KMS-11 (cell line): Measurements from ENCODE around the gene TMEM217.
"Not testable (repeated sequence)": the region's sequence is repeated elsewhere in the genome, so short reads cannot be mapped to it uniquely, and the experiment has no call there.

Experiments used
- H2AFZ ChIP-seq: fragments of 200-600 bp; sonication (generic); 2 replicates; pipeline ENCODE4 v1.6.1; 2016; ENCODE audit warnings: antibody characterized with exemption, mixed run types, low read depth
- H3K27ac ChIP-seq: fragments of 200-600 bp; sonication (generic); 2 replicates; pipeline ENCODE4 v1.6.1; 2016; ENCODE audit warnings: mild to moderate bottlenecking, mixed run types
- H3K27me3 ChIP-seq: fragments of 200-600 bp; sonication (generic); 2 replicates; pipeline ENCODE4 v1.6.1; 2017; ENCODE audit warnings: mild to moderate bottlenecking, low read depth, mixed run types, moderate library complexity; ENCODE audit not compliant: insufficient read depth
- H3K36me3 ChIP-seq: fragments of 200-600 bp; sonication (generic); 2 replicates; pipeline ENCODE4 v1.6.1; 2017; ENCODE audit warnings: mild to moderate bottlenecking, mixed run types; ENCODE audit not compliant: insufficient read depth
- H3K4me1 ChIP-seq: fragments of 200-600 bp; sonication (generic); 2 replicates; pipeline ENCODE4 v1.6.1; 2016; ENCODE audit warnings: mild to moderate bottlenecking, low read depth, mixed run types; ENCODE audit not compliant: poor library complexity, severe bottlenecking
- H3K4me2 ChIP-seq: fragments of 200-600 bp; sonication (generic); 2 replicates; pipeline ENCODE4 v1.7.0; 2016; ENCODE audit warnings: mild to moderate bottlenecking, mixed run types
- H3K4me3 ChIP-seq: fragments of 200-600 bp; sonication (generic); IDR thresholded peaks from 2 replicates; pipeline ENCODE4 v1.6.1; 2017; ENCODE audit warnings: low read depth, low read length, mixed read lengths; ENCODE audit not compliant: insufficient read depth
- H3K79me2 ChIP-seq: fragments of 200-600 bp; sonication (generic); 2 replicates; pipeline ENCODE4 v1.6.1; 2016; ENCODE audit warnings: low read depth, mixed run types; ENCODE audit not compliant: insufficient read depth
- H3K9ac ChIP-seq: fragments of 200-600 bp; sonication (generic); 2 replicates; pipeline ENCODE4 v1.6.1; 2016; ENCODE audit warnings: mild to moderate bottlenecking, mixed run types
- H4K20me1 ChIP-seq: fragments of 200-600 bp; sonication (generic); 2 replicates; pipeline ENCODE4 v1.6.1; 2016; ENCODE audit warnings: mild to moderate bottlenecking, mixed run types; ENCODE audit not compliant: insufficient read depth
- CTCF ChIP-seq: fragments of 200-600 bp; sonication (generic); conservative IDR thresholded peaks from 2 replicates; pipeline ENCODE4 v1.6.1; 2017; ENCODE audit warnings: low read depth, mild to moderate bottlenecking, antibody characterized with exemption, low read length, moderate library complexity, mixed read lengths

Gene TMEM217

DNA sequence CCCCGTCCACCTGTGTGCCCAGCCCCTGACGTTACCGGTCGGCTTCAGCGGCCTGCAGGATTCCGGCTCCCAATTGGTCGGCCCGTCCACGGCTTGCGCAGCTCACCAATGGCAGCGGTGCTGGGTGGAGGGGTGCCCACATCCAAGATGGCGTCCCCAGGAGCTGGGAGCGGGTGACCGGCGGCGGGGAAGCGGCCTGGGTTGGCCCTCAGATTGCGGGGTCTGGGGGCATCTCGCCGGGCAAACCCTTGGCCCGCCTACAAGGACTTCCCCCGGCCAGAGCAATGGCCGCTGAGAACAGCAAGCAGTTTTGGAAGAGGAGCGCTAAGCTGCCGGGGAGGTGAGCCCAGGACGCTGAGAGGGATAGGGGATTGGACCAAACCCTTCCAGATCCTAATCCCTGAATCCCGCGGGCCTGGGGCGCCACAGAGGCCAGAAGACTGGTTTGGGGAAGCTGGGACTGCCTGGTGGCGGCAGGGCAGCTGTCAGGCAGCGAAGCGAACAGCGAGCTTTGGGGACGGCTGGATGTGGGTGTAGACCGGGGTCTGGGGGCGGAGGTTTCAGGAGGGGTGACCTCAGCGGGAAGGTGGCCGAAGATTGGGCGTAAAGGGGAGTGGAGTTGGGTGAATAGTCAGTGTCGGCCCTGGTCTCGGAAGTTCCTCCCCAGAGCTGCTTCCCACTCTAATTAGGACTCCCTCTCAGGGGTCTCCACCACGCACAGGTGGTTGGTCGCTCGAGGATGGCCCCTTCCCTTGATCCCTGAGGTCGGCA, at the start of gene TMEM217, which contains the start of gene TBC1D22B:
TSS of gene TMEM217 (minus strand) at position 511 of the 771 bp plus-strand sequence. CDS start 39,114 bp downstream, outside the sequence.
TSS of gene TBC1D22B (plus strand) at position 139 of the 771 bp plus-strand sequence. CDS start at position 285, 146 bp downstream.
- Histone ChIP-seq H3K27ac (peak within 1 kb of the TSS; percentile 43; the same call in 1 of the 2 replicates), H3K9ac (peak within 1 kb of the TSS; percentile 89), H3K4me1 (peaks cover 41% of the 10 kb centered on the region), H3K27me3 (peaks cover 5% of the 10 kb centered on the region; the same call in 1 of the 2 replicates), H3K4me2 (peak within 1 kb of the TSS; percentile 63), H3K79me2 (peaks cover 9% of the 10 kb centered on the region; the same call in 1 of the 2 replicates), H3K4me3 (no peak within 1 kb of the TSS), H2AFZ (peak within 1 kb of the TSS; percentile 96), H4K20me1 (no peaks in the 10 kb centered on the region), H3K36me3 (no peaks in the 10 kb centered on the region)
- TF ChIP-seq CTCF: no peak

GRCh38 chr6:37307484-37307883, 49.5 kb upstream of the TMEM217 start:
- H3K27me3 ChIP-seq, H3K36me3 ChIP-seq, H4K20me1 ChIP-seq, H3K4me3 ChIP-seq, H3K79me2 ChIP-seq, H3K9ac ChIP-seq, H2AFZ ChIP-seq, H3K27ac ChIP-seq: not testable (repeated sequence)
- Histone ChIP-seq H3K4me1 (peaks cover 55% of the 10 kb centered on the region), H3K4me2 (peak overlapping the region; percentile 52; the same call in 1 of the 2 replicates)

DNA sequence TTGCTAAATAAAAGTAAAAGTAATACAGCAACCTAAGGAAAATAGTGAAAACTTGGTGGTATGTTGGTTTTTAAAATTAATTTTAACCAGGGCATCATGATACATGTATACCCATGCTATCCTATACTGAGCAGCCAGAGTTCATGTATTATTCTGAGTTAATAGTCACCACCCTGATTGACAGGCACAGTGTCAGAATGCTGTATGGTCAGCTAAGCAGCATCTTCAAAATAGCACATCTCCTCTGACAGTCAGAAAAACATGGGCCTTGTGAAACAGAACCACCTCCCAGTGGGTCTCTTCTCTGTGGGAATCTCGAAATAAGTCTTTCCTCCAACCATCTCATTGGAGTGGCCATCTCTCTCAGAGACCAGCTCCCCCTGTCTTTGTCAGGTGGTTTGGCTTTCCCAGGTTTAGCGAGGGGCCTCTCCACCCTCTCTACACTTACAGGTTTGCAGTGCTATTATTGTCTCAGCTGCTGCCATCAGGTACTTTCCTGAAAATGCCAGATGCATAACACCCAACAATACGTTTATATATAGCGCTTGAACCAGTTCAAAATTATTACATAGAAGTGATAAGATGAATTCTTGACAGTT, 48.8 kb upstream of the TMEM217 start:
- Histone ChIP-seq H3K4me3 (no peak overlapping the region), H3K4me1 (peaks cover 55% of the 10 kb centered on the region), H3K4me2 (peak overlapping the region; percentile 52), H4K20me1 (no peaks in the 10 kb centered on the region), H3K79me2 (no peaks in the 10 kb centered on the region), H3K9ac (no peak overlapping the region), H2AFZ (no peak overlapping the region), H3K27ac (peak overlapping the region; percentile 28; the same call in 1 of the 2 replicates), H3K36me3 (no peaks in the 10 kb centered on the region), H3K27me3 (no peaks in the 10 kb centered on the region)
- peak; percentile 25; the same call in 1 of the 2 replicates for TF ChIP-seq CTCF

DNA sequence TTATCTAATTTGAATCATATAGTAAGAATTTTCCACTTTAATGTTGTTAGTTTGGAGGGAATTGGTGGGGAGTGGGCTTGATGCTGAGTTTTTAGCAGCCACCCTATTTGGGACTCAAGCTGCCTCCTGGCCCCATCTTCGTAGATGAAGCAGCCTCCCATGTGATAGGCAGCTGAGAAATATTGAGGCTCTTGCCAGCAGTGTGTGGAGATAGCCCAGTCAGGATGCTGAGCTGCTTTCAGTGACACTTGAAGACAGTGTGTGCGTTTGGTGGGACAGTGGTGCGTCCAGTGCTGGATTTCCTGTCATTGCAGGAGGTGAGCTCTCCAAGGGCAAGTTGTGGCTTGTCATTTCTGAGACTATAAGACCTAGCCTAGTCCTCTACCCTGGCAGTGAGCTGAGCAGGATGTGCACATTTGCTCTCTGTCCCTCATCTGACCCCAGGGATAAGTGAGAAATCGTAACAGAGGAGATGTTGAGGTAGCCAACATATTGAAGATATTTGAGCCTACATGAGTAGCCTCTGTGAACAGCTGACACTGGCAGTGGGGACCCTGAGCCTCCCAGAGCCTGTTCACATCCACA, 48.0 kb upstream of the TMEM217 start:
- Histone ChIP-seq H3K4me3 (no peak overlapping the region), H3K27me3 (no peaks in the 10 kb centered on the region), H3K27ac (0 out of 2 replicates have a peak overlapping the region, but pooled peaks have one; percentile 28), H3K36me3 (no peaks in the 10 kb centered on the region), H3K4me1 (peaks cover 51% of the 10 kb centered on the region), H2AFZ (no peak overlapping the region), H3K4me2 (peak overlapping the region; percentile 52), H4K20me1 (no peaks in the 10 kb centered on the region), H3K79me2 (no peaks in the 10 kb centered on the region), H3K9ac (no peak overlapping the region)
- no peak for TF ChIP-seq CTCF
